Iris pigment epithelial cell (primary cell): ENCODE measurements around the gene ADAMTSL1.

ENCODE experiments used
- DNase-seq: peaks from one replicate; pipeline ENCODE4 v3.0.0-alpha.2; 2011; ENCODE audit warnings: low read depth

The ADAMTSL1 gene

DNA sequence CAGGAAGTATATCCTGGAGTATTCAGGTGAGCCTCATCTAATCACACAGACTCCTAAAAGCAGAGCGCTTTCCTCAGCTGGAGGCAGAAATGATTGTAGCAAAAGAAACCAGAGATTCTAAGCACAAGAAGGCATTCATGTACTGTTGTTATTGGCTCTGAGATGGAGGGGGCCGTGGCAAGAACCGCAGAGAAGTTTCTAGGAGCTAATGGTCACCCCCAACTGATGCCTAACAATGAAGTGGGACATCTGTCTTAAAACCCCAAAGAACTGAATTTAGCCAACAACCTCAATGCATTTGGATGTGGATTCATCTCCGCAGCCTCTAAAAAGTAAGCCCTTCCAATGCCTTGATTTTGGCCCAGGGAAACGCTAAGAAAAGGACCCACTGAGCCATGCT lies 76.3 kb downstream of the ADAMTSL1 start:
- no peak for DNase-seq

DNA sequence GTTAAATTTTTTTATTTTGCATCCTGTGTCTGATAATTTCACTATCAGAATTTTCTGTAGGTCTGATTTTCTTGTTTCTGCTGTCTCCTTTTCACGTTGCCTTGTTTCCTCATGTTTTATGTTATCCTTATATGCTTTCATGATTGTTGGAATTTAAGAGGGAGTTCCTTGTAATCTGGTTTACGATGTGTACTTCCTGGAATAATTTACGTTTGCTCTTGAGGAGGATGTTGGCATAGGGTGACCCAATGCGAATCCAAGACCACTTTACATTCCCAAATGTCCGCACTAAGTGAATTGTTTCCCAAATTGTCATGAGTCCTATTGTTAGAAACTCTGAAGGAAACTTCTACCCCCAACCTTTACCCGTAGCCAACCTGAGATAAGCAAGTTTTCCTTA lies 80.3 kb downstream of the ADAMTSL1 start:
- DNase-seq, result no peak

DNA sequence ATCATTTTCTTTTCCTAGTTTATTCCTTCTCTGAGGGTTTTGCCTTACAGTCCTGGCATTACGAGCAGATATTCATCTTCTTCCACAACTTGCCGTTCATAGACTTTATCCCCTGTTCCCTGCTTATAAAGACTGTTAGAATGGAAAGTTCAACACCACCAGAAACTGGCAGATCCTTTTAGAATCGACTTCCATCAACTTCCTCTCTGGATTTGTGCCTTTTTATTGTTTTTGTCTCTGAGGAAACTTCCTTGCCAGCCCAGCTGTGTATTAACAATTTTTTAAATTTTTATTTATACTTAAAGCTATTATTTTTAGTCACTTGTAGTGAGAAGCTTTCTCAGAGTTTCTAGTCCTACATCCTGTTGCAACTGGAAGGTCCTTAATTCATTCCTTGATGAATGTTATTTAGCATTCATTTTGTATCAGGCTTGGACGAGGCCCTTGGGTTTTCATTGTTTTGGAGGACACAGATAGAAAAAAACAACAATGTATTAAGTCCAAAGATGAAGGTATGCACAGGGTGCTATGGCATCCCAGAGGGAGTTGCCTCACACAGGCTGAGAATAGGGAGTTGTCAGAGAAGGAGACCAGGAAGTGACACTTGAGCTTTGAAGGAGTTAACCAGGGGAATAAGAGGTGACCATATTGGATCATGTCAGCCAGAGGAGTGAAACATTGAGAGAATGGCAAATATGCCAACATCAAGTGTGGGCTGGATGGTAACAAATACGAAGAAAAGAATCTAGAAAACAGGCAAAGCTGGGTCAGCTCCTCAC lies 81.3 kb downstream of the ADAMTSL1 start:
- DNase-seq, result no peak

DNA sequence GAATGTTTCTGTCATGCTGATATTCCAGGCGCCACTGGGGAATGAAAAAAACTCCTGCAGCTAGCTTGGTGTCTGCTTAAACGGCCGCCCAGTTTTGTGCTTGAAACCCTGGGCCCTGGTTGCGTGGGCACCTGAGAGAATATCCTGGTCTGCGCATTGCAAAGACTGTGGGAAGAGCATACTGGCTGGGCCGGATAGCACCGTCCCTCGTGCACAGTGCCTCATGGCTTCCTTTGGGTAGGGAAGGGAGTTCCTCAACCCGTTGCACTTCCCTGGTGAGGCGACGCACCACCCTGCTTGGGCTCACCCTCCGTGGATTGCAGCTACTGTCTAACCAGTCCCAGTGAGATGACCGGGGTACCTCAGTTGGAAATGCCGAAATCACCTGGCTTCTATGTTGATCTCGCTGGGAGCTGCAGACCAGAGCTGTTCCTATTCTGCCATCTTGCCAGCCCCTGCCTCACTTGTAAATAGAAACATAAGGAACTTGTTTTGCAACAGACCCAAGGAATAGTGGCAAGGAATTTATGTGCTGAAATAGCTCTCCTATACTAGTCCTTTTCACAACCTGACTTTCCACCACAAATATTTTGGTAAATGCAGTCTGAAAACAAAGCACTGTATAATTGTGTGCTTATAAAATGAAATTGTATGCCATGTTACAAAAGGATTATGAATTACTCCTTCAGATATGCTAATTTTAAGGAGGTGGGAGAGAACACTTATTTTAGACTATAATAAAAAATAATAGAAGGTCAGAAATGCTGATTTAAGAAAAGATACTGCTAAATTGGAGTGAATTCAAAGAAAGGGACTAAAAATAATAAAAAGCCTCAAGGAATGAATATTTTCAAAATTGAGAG lies 90.3 kb downstream of the ADAMTSL1 start:
- DNase-seq, result no peak

DNA sequence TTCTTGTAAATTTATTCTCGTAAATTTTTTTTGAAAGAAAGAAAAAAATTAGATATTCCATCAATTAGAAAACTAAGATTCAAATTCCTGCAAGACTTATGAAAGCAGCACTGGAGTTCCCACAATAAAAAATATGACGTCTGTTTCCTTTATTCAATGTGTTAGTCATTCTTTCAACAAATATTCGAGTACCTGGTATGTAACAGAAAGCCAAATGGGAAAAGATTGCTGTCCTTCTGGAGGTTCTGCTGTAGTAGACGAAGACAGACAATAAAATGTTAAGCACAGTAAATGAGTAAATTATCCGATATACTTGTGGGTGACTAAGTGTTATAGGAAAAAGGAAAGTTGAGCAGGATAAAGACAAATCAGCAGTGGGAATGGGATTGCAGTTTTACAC lies 92.2 kb downstream of the ADAMTSL1 start:
- DNase-seq, result peak; percentile 88

DNA sequence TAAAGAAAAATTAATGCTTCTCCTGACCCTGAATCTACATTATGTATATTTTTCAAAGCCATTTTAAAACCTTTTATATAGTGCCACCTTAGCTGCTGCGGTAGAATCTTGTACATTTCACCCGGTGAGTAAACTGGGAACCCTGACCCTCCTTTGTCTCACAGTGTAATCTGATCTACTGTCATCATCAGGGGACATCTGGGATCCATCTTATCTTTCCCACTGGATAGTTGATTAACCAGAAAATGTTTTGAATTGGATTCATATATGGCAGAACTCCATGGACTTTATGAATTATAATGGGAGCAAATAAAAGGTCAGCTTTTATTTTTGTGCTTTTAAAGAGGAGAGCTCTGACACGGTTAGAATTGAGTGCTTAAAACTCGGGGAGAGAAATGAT lies 95.0 kb downstream of the ADAMTSL1 start:
- peak; percentile 20 for DNase-seq

DNA sequence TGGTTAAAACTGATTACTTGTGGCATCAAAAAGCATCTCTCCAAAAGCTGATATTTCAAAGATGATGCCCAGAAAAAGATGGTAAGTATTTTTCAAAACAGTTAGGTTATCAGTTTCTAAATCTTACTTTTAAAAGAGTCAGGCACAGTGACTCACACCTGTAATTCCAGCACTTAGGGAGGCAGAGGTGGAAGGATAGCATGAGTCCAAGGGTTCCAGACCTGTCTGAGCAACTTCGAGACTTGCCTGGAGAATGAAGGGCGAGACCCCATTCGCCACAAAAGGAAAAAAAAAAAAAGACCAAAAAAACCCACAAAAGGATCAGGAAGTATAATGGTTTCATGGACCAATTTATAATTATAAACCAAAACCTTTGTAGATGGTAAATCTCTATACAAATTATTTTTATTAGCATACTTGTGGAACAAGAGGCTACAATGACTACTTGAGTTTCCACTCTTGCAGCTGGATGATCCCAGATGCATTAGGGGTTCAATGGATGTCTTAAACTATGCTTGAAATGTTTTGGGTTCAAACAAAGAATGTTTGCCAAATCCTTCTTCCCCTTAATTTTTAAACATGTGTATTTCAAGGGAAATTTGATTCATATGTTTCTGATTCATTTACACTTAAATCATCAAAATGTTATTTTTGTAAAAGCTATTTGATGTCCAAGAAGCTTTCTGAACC lies 96.1 kb downstream of the ADAMTSL1 start:
- DNase-seq, result no peak

DNA sequence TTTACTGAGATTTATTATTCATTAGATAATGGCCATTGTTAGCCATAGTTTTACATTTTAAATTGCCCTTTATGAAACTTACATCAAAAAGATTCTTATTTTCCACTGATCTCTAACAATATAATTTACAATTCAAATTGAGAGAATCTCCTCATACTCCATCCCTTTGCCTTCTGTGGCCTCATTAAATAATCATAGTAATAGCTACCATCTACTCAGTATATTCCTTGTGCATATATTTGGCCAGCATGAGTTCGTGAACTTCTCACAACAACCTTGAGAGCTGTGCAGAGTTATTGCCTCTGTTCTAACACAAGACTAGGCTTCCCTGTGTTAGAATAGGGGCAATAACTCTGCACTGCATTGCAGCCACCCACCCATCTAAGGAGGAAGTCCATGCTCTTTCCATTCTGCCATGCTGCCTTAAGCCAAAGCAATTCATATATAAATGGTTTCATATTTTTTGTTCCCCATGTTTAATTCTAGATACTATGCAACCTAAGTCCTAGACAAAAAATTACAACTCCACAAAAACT lies 99.1 kb downstream of the ADAMTSL1 start:
- no peak for DNase-seq

DNA sequence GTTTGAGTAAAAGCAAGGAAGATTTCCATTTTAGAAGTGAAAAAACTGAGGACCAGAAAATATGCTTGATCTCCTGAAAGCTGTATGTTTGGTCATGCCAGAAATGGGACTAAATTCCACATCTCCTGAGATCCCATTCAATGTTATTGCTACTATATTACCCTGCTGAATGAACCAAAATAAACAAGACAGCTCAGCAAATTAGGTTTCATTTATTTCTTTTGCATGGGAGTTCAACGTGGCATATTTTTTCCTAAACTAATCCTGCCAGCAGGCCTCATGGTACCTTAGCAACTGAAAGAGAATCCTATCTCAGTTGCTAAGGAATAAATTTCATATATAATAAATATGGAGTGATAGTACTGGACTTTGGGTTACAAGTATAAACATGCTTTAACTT lies 101.7 kb downstream of the ADAMTSL1 start:
- DNase-seq, result no peak

DNA sequence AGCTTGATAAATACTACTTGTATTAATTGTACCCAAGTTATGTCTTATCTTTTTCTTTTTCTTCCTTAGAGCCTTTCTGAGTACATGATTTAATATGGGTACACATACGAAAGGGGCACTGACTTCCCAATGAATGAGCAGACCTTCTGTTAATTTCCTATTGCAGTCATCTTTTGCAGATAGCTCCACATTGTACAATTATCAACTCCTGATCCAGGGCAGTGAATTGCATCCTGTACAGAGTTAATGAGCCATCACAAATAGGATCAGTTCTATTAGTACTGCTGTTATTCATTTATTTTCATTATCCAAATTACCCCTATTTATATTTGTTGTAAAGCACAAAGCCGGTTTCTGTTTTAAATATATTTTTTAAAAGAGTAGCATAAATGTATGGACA lies 105.6 kb downstream of the ADAMTSL1 start:
- DNase-seq, result no peak

DNA sequence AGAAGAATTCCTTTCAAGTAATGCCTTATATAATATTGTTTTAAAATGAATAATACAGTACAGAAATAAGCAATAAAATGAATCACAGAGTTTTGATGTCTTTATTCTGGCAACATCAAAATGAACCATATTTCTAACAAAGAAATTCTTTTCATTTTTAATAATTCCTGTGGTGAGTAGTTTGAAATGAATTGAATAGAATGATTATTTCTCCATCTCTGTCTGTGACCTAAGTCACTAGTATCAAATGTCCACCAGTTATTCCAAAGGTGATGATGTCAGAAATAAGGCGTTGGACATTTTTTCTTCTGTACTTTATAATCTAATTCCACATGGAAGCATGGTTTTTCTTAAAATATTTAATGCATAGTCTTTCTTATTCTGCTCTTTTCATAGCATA lies 106.2 kb downstream of the ADAMTSL1 start:
- DNase-seq, result peak; percentile 12

DNA sequence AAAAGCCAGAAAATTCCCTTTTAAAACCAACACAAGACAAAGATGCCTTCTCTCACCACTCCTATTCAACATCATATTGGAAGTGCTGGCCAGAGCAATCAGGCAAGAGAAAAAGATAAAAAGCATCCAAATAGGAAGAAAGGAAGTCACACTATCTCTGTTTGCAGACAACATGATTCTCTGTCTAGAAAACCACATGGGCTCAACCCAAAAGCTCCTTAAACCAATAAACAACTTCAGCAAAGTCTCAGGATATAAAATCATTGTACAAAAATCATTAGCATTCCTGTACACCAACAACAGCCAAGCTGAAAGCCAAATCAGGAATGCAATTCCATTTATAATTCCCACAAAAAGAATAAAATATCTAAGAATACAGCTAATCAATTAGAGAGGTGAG lies 112.0 kb downstream of the ADAMTSL1 start:
- no peak for DNase-seq

DNA sequence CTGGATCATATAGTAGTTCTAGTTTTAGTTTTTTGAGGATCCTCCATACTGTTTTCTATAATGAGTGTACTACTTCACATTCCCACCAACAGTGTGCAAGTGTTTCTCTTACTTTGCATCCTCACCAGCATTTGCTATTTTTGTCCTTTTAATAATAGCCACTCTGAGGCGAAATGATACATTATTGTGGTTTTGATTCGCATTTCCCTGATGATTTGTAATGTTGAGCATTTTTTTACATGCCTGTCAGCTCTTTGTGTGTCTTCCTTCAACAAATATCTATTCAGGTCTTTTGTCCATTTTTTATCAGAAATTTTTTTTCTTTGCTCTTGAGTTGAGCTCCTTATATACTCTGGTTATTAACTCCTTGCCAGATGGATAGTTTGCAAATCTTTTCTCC lies 114.0 kb downstream of the ADAMTSL1 start:
- peak; percentile 39 for DNase-seq

DNA sequence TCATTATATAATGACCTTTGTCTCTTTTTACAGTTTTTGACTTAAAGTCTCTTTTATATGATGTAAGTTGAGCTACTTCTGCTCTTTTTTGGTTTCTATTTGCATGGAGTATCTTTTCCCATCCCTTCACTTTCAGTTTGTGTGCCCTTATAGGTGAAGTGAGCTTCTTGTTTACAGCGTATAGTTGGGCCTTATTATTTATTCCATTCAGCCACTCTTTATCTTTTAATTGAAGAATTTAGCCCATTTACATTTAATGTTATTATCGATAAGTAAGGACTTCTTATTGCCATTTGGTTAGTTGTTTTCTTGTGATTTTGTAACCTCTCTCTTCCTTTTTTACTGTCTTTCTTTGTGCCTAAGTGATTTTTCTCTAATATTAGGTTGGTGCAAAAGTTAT lies 117.3 kb downstream of the ADAMTSL1 start:
- no peak for DNase-seq

DNA sequence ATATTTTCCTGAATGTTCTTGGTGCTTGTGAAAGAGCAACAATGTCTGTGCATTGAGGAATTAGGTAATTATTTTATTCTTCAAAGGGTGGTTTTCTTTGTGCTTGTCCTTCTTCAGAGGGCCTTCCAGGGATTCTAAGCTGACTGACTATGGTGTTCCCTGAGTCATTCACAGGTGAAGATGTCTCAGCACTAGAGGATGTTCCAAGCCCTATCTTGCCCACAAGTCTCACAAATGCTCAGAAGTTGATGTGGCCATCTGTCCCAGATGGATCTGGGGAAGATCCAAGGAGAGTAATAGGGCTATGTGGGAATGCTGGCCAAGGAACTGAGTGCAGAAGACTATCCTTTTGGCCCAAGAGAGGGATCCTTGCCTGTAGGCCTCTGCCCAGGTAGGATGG lies 120.9 kb downstream of the ADAMTSL1 start:
- DNase-seq, result no peak

DNA sequence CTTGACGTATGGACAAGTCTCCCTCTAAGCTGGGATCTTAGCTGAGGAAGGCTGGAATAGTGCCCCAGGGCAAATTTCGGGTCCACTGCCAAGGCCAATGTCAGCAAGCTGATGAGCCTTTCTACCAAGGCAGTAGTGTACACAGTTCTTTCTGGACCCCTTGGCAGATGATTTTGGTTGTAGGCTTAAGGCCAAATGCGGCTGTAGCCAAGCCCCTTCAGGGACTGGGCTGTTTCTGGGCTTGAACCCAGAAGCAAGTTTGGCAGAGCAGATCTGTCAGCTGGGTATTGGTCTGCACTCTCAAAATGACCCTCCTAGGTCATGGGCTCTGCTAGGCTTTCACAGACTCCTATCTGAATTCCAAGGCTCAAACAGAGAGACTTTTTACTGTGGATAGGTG lies 121.6 kb downstream of the ADAMTSL1 start:
- no peak for DNase-seq

DNA sequence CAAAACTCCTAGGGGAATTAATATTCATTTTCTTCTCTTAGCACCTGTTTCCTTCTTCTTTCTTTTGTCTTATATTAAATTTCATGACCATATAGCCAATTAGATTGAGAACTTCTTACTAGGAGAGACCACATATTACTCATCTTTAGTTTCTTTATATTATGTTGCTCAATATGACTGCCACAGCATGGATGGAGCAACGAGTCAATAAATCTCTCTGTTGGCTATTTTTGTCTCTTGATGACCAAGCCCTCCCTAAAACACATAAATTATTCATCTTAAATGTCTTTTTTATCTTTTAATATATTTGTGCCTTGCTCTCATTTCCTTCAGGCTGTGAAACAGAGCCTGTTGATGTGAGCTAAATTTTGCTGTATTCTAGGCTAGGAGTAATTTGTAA lies 123.0 kb downstream of the ADAMTSL1 start:
- peak; percentile 77 for DNase-seq

DNA sequence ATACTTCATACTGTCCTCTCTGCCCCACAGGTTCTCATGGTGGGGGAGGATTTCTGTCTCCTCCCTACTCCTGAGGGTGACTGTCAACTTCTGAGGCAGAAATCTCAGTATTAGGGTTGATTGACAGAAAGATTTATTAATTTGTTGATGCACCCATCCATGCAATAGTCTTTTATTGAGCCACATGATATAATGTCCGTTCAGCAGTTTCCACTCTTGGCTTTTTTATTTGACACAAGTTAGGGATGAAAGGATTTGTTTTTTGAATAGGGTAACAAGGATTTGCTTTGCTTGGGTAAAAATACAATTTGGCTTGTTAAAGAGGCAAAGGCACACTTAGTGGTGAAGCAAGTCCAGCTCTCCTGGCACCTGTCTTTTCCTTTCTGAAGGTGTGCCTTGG lies 125.0 kb downstream of the ADAMTSL1 start:
- DNase-seq, result no peak

DNA sequence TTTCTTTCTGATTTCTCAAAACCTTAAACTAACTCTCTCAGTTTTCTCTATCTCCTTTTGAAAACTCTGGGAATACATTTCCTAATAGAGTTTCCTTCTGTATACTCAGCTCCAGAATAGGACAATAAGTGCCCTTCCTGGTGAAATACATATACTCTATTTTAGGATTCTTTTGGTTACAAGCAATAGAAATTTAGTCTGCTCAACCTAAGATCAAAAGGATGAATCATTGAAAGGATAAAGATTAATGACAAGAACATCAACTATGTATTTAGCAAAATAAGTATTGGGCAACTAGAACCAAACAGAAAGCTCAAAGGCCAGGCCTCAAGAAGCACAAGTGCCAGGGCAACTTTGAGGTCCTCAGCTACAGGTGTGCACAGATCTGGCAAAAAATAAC lies 127.1 kb downstream of the ADAMTSL1 start:
- peak; percentile 32 for DNase-seq

DNA sequence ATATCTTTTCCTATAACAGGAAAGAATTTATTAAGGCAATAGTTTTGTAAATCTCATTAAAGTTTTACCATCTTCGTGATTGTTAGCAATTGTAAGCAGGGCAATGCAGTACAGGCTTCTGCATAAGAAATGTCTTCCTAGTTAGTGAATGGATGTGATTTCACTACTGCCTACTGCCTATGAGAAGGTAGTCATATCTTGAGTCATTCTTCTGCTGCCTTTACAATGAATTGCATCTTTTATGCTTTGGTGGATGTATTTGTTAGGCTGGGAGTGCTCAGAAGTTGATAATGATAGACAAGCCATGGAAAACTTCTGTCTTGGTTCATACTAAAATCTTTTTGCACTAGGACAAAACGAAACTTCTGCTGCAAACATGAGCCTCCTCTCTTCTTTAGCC lies 128.0 kb downstream of the ADAMTSL1 start:
- DNase-seq, result peak; percentile 32

DNA sequence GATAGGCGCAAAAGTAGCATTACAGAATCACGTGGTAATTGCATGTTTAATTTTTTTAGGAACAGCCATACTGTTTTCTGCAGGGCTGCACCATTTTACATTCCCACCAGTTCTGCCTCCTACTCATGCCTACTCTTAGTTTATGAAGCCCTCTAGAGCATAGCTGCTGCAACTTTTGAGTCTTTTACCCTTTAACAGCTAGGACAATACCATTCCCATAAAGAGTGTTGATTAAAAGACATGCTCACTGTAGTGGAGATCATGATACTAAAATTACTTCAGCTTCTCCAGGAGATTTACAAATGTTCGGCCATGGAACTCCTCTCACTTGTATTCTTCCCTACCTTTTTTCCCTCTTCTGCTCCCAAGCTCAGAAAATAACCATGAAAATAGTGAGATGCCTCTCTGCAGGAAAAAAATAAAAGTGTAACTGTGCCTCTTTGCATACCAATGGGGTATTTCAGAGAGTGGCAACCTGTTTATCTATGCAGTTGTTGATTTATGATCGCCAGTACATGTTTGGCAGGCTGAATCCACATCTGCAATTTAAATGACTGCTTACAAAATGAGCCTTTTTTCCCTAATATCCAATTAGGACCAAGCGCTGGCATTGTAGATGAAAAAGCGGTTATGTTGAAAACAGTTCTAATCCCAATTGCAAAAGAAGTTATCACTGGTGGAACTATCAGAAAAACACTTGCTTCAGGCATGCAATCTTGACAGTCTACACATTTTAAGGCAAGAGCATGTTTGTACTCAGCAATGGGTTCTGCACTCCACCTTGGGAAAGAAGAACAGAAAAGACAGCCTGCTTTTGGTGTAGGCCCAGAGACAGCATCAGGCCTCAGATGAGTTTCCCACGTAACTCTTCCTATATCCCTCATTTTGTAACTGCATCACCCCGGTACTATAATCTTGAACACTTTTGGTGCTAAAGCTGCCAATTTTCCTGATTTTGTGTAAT lies 131.1 kb downstream of the ADAMTSL1 start:
- DNase-seq, result no peak
